GM18951 (cell line): Measurements from ENCODE around the gene CARMIL3.
"Not testable (repeated sequence)": the region's sequence is repeated elsewhere in the genome, so short reads cannot be mapped to it uniquely, and the experiment has no call there.

ENCODE experiments used
- POLR2A ChIP-seq: IDR thresholded peaks from 4 replicates; pipeline ENCODE4 v1.6.1; 2011; ENCODE audit warnings: mild to moderate bottlenecking; ENCODE audit not compliant: insufficient read length, insufficient read depth; ENCODE audit errors: extremely low read depth
- in situ Hi-C: fragments of 300-500 bp; cut with MboI; formaldehyde crosslinking; loops from one replicate; pipeline ENCODE4 v1.12.0; 2022; ENCODE audit warnings: low sequenced_read_pairs, mixed read lengths, inconsistent platforms; ENCODE audit not compliant: unreplicated experiment

CARMIL3 gene

DNA sequence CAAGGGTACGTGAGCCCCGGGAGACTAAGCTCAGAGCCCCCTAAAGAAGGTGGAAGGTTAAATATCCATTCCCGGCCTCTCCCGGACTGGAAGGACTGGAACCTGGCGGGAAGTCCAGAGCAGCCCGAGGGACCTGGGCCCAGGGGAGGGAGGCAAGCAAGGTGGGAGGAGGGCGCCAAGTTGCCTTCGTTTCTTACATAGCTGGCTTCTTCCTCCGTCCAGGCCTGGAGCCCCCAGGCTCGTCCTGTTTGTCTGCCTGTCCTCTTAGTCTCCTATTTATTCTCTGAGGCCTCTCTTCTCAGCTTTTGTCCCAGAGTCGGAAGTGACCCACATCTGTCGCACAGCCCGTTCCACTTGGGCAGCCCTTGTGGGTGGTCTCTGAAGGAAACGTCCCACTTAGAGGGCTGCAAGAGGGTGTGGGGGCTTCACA is 43.0 kb downstream of the CARMIL3 start:
- no peak for TF ChIP-seq POLR2A
- in situ Hi-C loops = loop anchor here (25.0 kb wide), 1 partner anchor 108 kb away; the partner anchor contains the start of gene DHRS4L2

GRCh38 chr14:24095271-24096068 is 43.7 kb downstream of the CARMIL3 start:
- in situ Hi-C loops = loop anchor here (25.0 kb wide), 1 partner anchor 108 kb away; the partner anchor contains the start of gene DHRS4L2
- TF ChIP-seq POLR2A = peak; percentile 97

DNA sequence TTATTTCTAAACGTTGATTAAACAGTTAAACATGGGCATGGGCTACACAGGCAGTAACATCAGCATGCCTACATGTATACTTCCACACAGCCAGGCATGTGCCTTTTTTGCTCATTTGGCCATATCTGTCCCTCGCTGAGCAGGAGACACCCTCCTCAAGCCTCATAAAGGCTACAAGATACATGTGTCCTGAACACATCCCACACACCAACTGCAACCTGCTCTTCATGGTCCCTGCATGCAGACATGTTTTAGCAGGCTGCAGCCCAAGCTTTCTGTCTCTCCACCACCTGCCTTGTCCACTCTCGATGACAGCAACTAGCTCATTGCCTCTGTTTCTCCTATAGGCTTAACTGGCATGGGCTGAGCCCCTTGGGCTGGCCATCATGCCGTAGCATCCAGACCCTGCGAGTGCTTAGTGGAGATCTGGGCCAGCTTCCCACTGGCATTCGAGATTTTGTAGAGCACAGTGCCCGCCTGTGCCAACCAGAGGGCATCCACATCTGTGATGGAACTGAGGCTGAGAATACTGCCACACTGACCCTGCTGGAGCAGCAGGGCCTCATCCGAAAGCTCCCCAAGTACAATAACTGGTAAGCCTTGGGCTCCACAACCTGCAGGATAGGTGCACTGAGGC is 44.9 kb downstream of the CARMIL3 start:
- no peak for TF ChIP-seq POLR2A
- in situ Hi-C loops = loop anchor here (25.0 kb wide), 1 partner anchor 109 kb away; the partner anchor contains the start of gene DHRS4L2

- no peak for TF ChIP-seq POLR2A
- in situ Hi-C loops = loop anchor here (25.0 kb wide), 1 partner anchor 111 kb away; the partner anchor contains the start of gene DHRS4L2
These were observed 46.6 kb downstream of the CARMIL3 start for GRCh38 chr14:24098229-24098926.

- in situ Hi-C loops = loop anchor here (25.0 kb wide), 1 partner anchor 112 kb away; the partner anchor contains the start of gene DHRS4L2
- TF ChIP-seq POLR2A = no peak
These were observed 47.4 kb downstream of the CARMIL3 start for GRCh38 chr14:24098927-24099813.

GRCh38 chr14:24100197-24100981 is 48.6 kb downstream of the CARMIL3 start:
- TF ChIP-seq POLR2A = no peak
- in situ Hi-C loops = no loop called here

GRCh38 chr14:24100982-24101494 is 49.2 kb downstream of the CARMIL3 start:
- no peak for TF ChIP-seq POLR2A
- in situ Hi-C loops = no loop called here

DNA sequence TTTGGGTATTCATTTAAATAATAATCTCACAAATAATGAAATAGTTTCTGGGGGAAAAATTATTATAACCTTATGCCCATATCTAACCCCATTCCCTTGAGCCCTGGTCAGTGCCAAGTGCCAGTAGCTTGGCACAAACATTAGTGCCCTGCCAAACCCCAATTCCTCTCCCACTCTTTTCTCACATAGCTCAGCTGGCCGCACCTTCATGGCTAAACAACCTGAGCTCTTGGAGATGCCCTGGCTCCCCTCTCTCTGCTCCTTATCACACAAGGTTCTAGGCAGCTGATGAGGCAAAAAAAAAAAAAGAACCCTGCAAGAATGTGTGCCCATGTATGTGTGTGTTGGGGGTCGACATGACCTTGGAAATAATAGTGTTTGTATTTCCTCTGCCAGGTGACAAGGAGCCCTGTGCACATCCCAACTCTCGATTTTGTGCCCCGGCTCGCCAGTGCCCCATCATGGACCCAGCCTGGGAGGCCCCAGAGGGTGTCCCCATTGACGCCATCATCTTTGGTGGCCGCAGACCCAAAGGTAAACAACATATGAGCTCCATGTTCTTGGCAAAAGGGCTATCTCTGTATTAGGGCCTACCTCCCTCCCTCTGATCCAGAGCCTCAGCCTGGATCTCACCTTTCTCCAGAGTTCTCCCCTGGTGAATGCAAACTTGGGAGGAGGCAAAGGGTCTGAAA is 50.7 kb downstream of the CARMIL3 start:
- in situ Hi-C loops = no loop called here

DNA sequence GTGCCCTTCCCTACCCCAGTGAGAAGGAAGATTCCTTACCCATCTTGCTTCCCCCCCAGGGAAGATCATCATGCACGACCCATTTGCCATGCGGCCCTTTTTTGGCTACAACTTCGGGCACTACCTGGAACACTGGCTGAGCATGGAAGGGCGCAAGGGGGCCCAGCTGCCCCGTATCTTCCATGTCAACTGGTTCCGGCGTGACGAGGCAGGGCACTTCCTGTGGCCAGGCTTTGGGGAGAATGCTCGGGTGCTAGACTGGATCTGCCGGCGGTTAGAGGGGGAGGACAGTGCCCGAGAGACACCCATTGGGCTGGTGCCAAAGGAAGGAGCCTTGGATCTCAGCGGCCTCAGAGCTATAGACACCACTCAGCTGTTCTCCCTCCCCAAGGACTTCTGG is 51.6 kb downstream of the CARMIL3 start:
- in situ Hi-C loops = no loop called here
- TF ChIP-seq POLR2A = no peak

More for the DNA sequence above, 50.7 kb downstream of the CARMIL3 start:
- TF ChIP-seq POLR2A = no peak

- in situ Hi-C loops = not testable (repeated sequence)
These were observed 53.9 kb downstream of the CARMIL3 start for GRCh38 chr14:24105609-24106239.
